ENCODE measurements around the gene SLC4A1AP.

- TF ChIP-seq CTCF (IDR thresholded peaks at IDR 0.05) (no peak), POLR2A (IDR thresholded peaks at IDR 0.05) (no peak)
Measured at GRCh38 chr2:27727257-27727656, 63.6 kb downstream of the SLC4A1AP start.

All from right lobe of liver (tissue), 4 donors.